Uterus (tissue), 2 donors: ENCODE results near the gene ARL4C.

Source experiments
- CTCF ChIP-seq, 4 experiments: fragments of 200-600 bp in 2 of 4; fragments of 450-650 bp in 2 of 4; sonication (generic) in 2 of 4; IDR thresholded peaks; one replicate each; pipeline ENCODE4 v1.5.1; 2016 to 2019; ENCODE audit warnings: antibody characterized with exemption in 4 of 4, mild to moderate bottlenecking in 2 of 4, moderate library complexity in 1 of 4
- POLR2A ChIP-seq, 2 donors: fragments of 450-650 bp; IDR thresholded peaks; one replicate each; pipeline ENCODE4 v1.6.1; 2016; ENCODE audit warnings: antibody characterized with exemption in 2 of 2, mild to moderate bottlenecking in 1 of 2, moderate library complexity in 1 of 2

- no peak for TF ChIP-seq CTCF (IDR thresholded peaks at IDR 0.05)
- no peak for TF ChIP-seq POLR2A (IDR thresholded peaks at IDR 0.05)
These were observed 24.7 kb upstream of the ARL4C start for GRCh38 chr2:234521536-234521935.
